Choroid plexus epithelial cell (primary cell): ENCODE measurements around the gene RXRA.
A peak's percentile ranks its signal among the peaks of the same experiment; 100 is the strongest.

Source experiments
- DNase-seq: peaks from one replicate; pipeline ENCODE4 v3.0.0-alpha.2; 2010; ENCODE audit warnings: low read depth
- H3K4me3 ChIP-seq: 2 replicates; pipeline ENCODE4 v1.5.1; 2011; ENCODE audit warnings: low read depth, mild to moderate bottlenecking, control low read depth, low read length, moderate library complexity
- CTCF ChIP-seq: conservative IDR thresholded peaks from 2 replicates; pipeline ENCODE4 v1.5.1; 2011; ENCODE audit warnings: low read depth, mild to moderate bottlenecking, control low read depth, inconsistent platforms, low read length, moderate library complexity

RXRA gene

GRCh38 chr9:134453776-134454475, 127.7 kb downstream of the RXRA start:
- no peak for TF ChIP-seq CTCF
- DNase-seq: no peak
- H3K4me3 ChIP-seq: no peak overlapping the region

GRCh38 chr9:134454476-134454857, 128.2 kb downstream of the RXRA start:
- H3K4me3 ChIP-seq: no peak overlapping the region
- no peak for DNase-seq
- no peak for TF ChIP-seq CTCF

- no peak overlapping the region for H3K4me3 ChIP-seq
- DNase-seq: no peak
- no peak for TF ChIP-seq CTCF
These were observed 128.8 kb downstream of the RXRA start for GRCh38 chr9:134455021-134455471.

GRCh38 chr9:134455537-134455933, 129.3 kb downstream of the RXRA start:
- TF ChIP-seq CTCF: no peak
- peak overlapping the region; percentile 36 for H3K4me3 ChIP-seq
- DNase-seq: no peak

- DNase-seq: peak; percentile 97
- H3K4me3 ChIP-seq: peak overlapping the region; percentile 36
- no peak for TF ChIP-seq CTCF
These were observed 129.9 kb downstream of the RXRA start for GRCh38 chr9:134455934-134456755.

GRCh38 chr9:134456756-134457305, 130.6 kb downstream of the RXRA start:
- no peak for DNase-seq
- no peak for TF ChIP-seq CTCF
- no peak overlapping the region for H3K4me3 ChIP-seq
